SK-N-SH (cell line): ENCODE data around the gene NOXA1. TPM values are rescaled to one million over a fixed set of nuclear protein-coding genes. Genes with fewer than 3 reads are reported as not detected.

Experiments
- CTCF ChIA-PET: fragments of 300-600, 350-600 bp; formaldehyde crosslinking; extraction: SDS; loops from one replicate; lab custom pipeline; 2021; lab: Yijun Ruan, JAX
- POLR2A ChIA-PET: fragments of 350-600 bp; sonication (Branson Sonifier 250); formaldehyde crosslinking; extraction: SDS; loops from one replicate; lab custom pipeline; 2020; ENCODE audit warnings: antibody characterized with exemption, inconsistent platforms; lab: Yijun Ruan, JAX
- DNase-seq: peaks from one replicate; pipeline ENCODE4 v3.0.0; 2012
- H2AFZ ChIP-seq: fragments of 200-600 bp; sonication (generic); 2 replicates; pipeline ENCODE4 v1.8.1; 2016; ENCODE audit warnings: antibody characterized with exemption, mild to moderate bottlenecking, low read depth
- H3F3A ChIP-seq: fragments of 200-600 bp; sonication (generic); replicated peaks from 2 replicates; pipeline ENCODE3; 2016; ENCODE audit warnings: antibody characterized with exemption, mild to moderate bottlenecking; ENCODE audit not compliant: insufficient read depth
- H3K27ac ChIP-seq, 2 experiments: fragments of 200-500 bp in 1 of 2; fragments of 200-600 bp in 1 of 2; sonication (Bioruptor generic) in 1 of 2; sonication (generic), shearing (Covaris generic) in 1 of 2; 2 replicates each; pipeline versions ENCODE4 v1.5.1 to v1.6.1; 2014 to 2016; ENCODE audit warnings: low read depth in 2 of 2, inconsistent platforms in 1 of 2, low read length in 1 of 2, mild to moderate bottlenecking in 1 of 2, mixed read lengths in 1 of 2
- H3K27me3 ChIP-seq: fragments of 200-600 bp; sonication (generic), shearing (Covaris generic); 2 replicates; pipeline ENCODE4 v1.6.1; 2016; ENCODE audit warnings: mixed run types; ENCODE audit not compliant: insufficient read depth
- H3K36me3 ChIP-seq, 2 experiments: fragments of 200-500 bp in 1 of 2; fragments of 200-600 bp in 1 of 2; sonication (Bioruptor generic) in 1 of 2; sonication (generic) in 1 of 2; replicated peaks in 1 of 2; 2 replicates each; pipeline versions ENCODE3 to v1.5.1; 2014 to 2016; ENCODE audit warnings: low read length in 1 of 2, mild to moderate bottlenecking in 1 of 2; ENCODE audit not compliant: insufficient read depth in 2 of 2, control insufficient read depth in 1 of 2
- H3K4me1 ChIP-seq, 2 experiments: fragments of 200-500 bp in 1 of 2; fragments of 200-600 bp in 1 of 2; sonication (Bioruptor generic) in 1 of 2; sonication (generic), shearing (Covaris generic) in 1 of 2; 2 replicates each; pipeline versions ENCODE4 v1.5.1 to v1.6.1; 2014 to 2016; ENCODE audit warnings: low read depth in 1 of 2, low read length in 1 of 2, mixed run types in 1 of 2; ENCODE audit not compliant: insufficient read depth in 2 of 2, control insufficient read depth in 1 of 2
- H3K4me2 ChIP-seq: fragments of 200-600 bp; sonication (generic), shearing (Covaris generic); 2 replicates; pipeline ENCODE4 v1.6.1; 2017; ENCODE audit warnings: mixed run types
- H3K4me3 ChIP-seq, 2 experiments: fragments of 200-500 bp in 1 of 2; fragments of 200-600 bp in 1 of 2; sonication (Bioruptor generic) in 1 of 2; sonication (generic), shearing (Covaris generic) in 1 of 2; 2 replicates each; pipeline versions ENCODE4 v1.5.1 to v1.8.1; 2014 to 2016; ENCODE audit warnings: low read depth in 2 of 2, inconsistent platforms in 1 of 2, low read length in 1 of 2, mild to moderate bottlenecking in 1 of 2, mixed read lengths in 1 of 2, moderate library complexity in 1 of 2
- H3K79me2 ChIP-seq: fragments of 200-600 bp; sonication (generic); 2 replicates; pipeline ENCODE4 v1.8.1; 2017; ENCODE audit warnings: mild to moderate bottlenecking; ENCODE audit not compliant: insufficient read depth
- H3K9ac ChIP-seq: fragments of 200-600 bp; sonication (generic); 2 replicates; pipeline ENCODE4 v1.6.1; 2017; ENCODE audit warnings: mixed run types
- H3K9me2 ChIP-seq: fragments of 200-600 bp; sonication (generic); 2 replicates; pipeline ENCODE4 v1.6.1; 2017; ENCODE audit warnings: mixed run types
- H3K9me3 ChIP-seq: fragments of 200-600 bp; sonication (generic); 2 replicates; pipeline ENCODE4 v1.6.1; 2017; ENCODE audit warnings: mixed run types, mild to moderate bottlenecking, moderate library complexity
- H4K20me1 ChIP-seq: fragments of 200-600 bp; sonication (generic); 2 replicates; pipeline ENCODE4 v1.6.1; 2017; ENCODE audit warnings: mild to moderate bottlenecking, mixed run types; ENCODE audit not compliant: insufficient read depth
- FOSL2 ChIP-seq: IDR thresholded peaks from 2 replicates; pipeline ENCODE4 v1.4.0; 2012; ENCODE audit warnings: low read depth, mild to moderate bottlenecking, moderate library complexity, borderline replicate concordance
- FOXJ3 ChIP-seq: sonication (generic); formaldehyde crosslinking; IDR thresholded peaks from 2 replicates; pipeline ENCODE4 v1.5.1; 2020; ENCODE audit warnings: mild to moderate bottlenecking, missing genetic modification reagents
- FOXM1 ChIP-seq: IDR thresholded peaks from 2 replicates; pipeline ENCODE4 v1.4.0; 2012; ENCODE audit warnings: low read depth, mild to moderate bottlenecking
- IRF3 ChIP-seq: fragments of 150-350 bp; IDR thresholded peaks from 2 replicates; pipeline ENCODE4 v1.6.1; 2016; ENCODE audit warnings: mild to moderate bottlenecking, low read depth, low read length
- NFIC ChIP-seq: IDR thresholded peaks from 2 replicates; pipeline ENCODE4 v1.4.0; 2012; ENCODE audit warnings: borderline replicate concordance
- POLR2AphosphoS5 ChIP-seq: IDR thresholded peaks from 2 replicates; pipeline ENCODE4 v1.6.1; 2012; ENCODE audit warnings: low read depth, low read length
- RAD21 ChIP-seq: IDR thresholded peaks from 2 replicates; pipeline ENCODE4 v1.6.1; 2012; ENCODE audit warnings: mild to moderate bottlenecking, low read length
- RFX5 ChIP-seq: IDR thresholded peaks from 2 replicates; pipeline ENCODE4 v1.6.1; 2012; ENCODE audit warnings: mild to moderate bottlenecking, improper control_type of control experiment, low read length
- RXRA ChIP-seq: IDR thresholded peaks from 2 replicates; pipeline ENCODE4 v1.4.0; 2012; ENCODE audit warnings: low read depth, mild to moderate bottlenecking, borderline replicate concordance
- SIN3A ChIP-seq: IDR thresholded peaks from 2 replicates; pipeline ENCODE4 v1.6.1; 2012; ENCODE audit warnings: low read depth, mild to moderate bottlenecking, low read length, moderate library complexity, borderline replicate concordance
- TCF12 ChIP-seq: IDR thresholded peaks from 2 replicates; pipeline ENCODE4 v1.4.0; 2012
- USF1 ChIP-seq: IDR thresholded peaks from 2 replicates; pipeline ENCODE4 v1.4.0; 2012; ENCODE audit warnings: low read depth, borderline replicate concordance
- USF2 ChIP-seq: fragments of 150-350 bp; IDR thresholded peaks from 2 replicates; pipeline ENCODE4 v1.6.1; 2017; ENCODE audit warnings: antibody characterized with exemption, low read length, low read depth, borderline replicate concordance
- WGBS: methylation state at CpG from one replicate; pipeline ENCODE4 v1.1.6; 2017; ENCODE audit warnings: low lambda C conversion rate; 5-methylcytosine and 5-hydroxymethylcytosine counted together
- polyA plus RNA-seq, 3 experiments: library from polyadenylated mRNA; depleted of rRNA; stranded (reverse); fragments of >200 nt; gene quantifications; 2 replicates each; pipeline ENCODE4 v1.2.3, GENCODE V29; 2012

Gene NOXA1
- polyA plus RNA-seq, 1 of the 3 experiments (the other 2 are of a cell fraction), result 0.39 TPM

GRCh38 chr9:137461663-137462395 is 38.6 kb downstream of the NOXA1 start:
- H3K27ac ChIP-seq, result no peak overlapping the region
- H3K9me3 ChIP-seq, result no peaks in the 10 kb centered on the region
- CTCF ChIA-PET, result no interaction called here
- no peaks in the 10 kb centered on the region for H3F3A ChIP-seq
- no peak overlapping the region for H3K4me2 ChIP-seq
- peaks cover 13 to 21% of the 10 kb centered on the region in 2 experiments; a peak in 3 of 4 replicates for H3K4me1 ChIP-seq
- H3K36me3 ChIP-seq, result peaks cover 0 to 4% of the 10 kb centered on the region in 2 experiments
- H2AFZ ChIP-seq, result no peak overlapping the region
- WGBS, result 95% methylated on average over 23 of the region's 52 CpGs
- TF ChIP-seq NFIC (no peak), FOXJ3 (CRISPR knock-in tag) (no peak), SIN3A (no peak), TCF12 (no peak), FOSL2 (no peak), IRF3 (no peak), RXRA (no peak), USF1 (no peak), USF2 (no peak), RAD21 (no peak), FOXM1 (no peak), POLR2AphosphoS5 (no peak)
- TF ChIP-seq, all 33 proteins: peak for 0
- peaks cover 12% of the 10 kb centered on the region for H4K20me1 ChIP-seq
- H3K9me2 ChIP-seq, result no peaks in the 10 kb centered on the region
- no peaks in the 10 kb centered on the region for H3K27me3 ChIP-seq
- POLR2A ChIA-PET, result no interaction called here
- DNase-seq, result no peak
- H3K79me2 ChIP-seq, result peaks cover 10% of the 10 kb centered on the region; the same call in 1 of the 2 replicates
- H3K4me3 ChIP-seq, result no peak overlapping the region
- H3K9ac ChIP-seq, result no peak overlapping the region

GRCh38 chr9:137462396-137462985 is 39.3 kb downstream of the NOXA1 start:
- CTCF ChIA-PET, result no interaction called here
- Histone ChIP-seq H3K9ac (no peak overlapping the region), H3K79me2 (peaks cover 10% of the 10 kb centered on the region; the same call in 1 of the 2 replicates)
- TF ChIP-seq RFX5, result no peak
- TF ChIP-seq, all 33 proteins: peak for 0
- H3K4me3 ChIP-seq, result no peak overlapping the region
- peaks cover 11 to 14% of the 10 kb centered on the region in 2 experiments; a peak in 2 of 4 replicates for H3K4me1 ChIP-seq
- H3K9me3 ChIP-seq, result no peaks in the 10 kb centered on the region
- DNase-seq, result no peak
- POLR2A ChIA-PET, result no interaction called here
- no peak overlapping the region for H2AFZ ChIP-seq
- no peaks in the 10 kb centered on the region for H3K9me2 ChIP-seq
- 92% methylated on average over 14 of the region's 25 CpGs for WGBS
- peaks cover 6% of the 10 kb centered on the region for H4K20me1 ChIP-seq
- no peak overlapping the region for H3K4me2 ChIP-seq
- no peak overlapping the region for H3K27ac ChIP-seq
- H3K27me3 ChIP-seq, result no peaks in the 10 kb centered on the region
- H3F3A ChIP-seq, result no peaks in the 10 kb centered on the region
- no peaks in the 10 kb centered on the region for H3K36me3 ChIP-seq
